ENCODE results near the gene AARS1.
"Not testable (repeated sequence)": the region's sequence is repeated elsewhere in the genome, so short reads cannot be mapped to it uniquely, and the experiment has no call there.

Gene AARS1

GRCh38 chr16:70250748-70251628, 38.3 kb downstream of the AARS1 start:
- DNase-seq = peak in 9 of 10 donors; percentile 19 to 88 (median 31)
- intact Hi-C loops (cut with DNase I) = loop anchor here (10.0 kb wide), 1 partner anchor 136 kb away; the partner anchor contains the start of gene PDPR

- DNase-seq = not testable (repeated sequence)
- intact Hi-C loops (cut with DNase I) = loop anchor here (10.0 kb wide), 1 partner anchor 135 kb away; the partner anchor contains the start of gene PDPR
Observed at GRCh38 chr16:70249697-70250096, 39.6 kb downstream of the AARS1 start.

GRCh38 chr16:70238773-70239172, 50.5 kb downstream of the AARS1 start:
- intact Hi-C loops (cut with DNase I); DNase-seq: not testable (repeated sequence)

GRCh38 chr16:70231831-70232230, 57.5 kb downstream of the AARS1 start:
- DNase-seq; intact Hi-C loops (cut with DNase I): not testable (repeated sequence)

- DNase-seq; intact Hi-C loops (cut with DNase I): not testable (repeated sequence)
Observed at GRCh38 chr16:70226024-70226423, 63.3 kb downstream of the AARS1 start.

GRCh38 chr16:70225430-70225829, 63.9 kb downstream of the AARS1 start:
- intact Hi-C loops (cut with DNase I); DNase-seq: not testable (repeated sequence)

GRCh38 chr16:70224645-70225044, 64.7 kb downstream of the AARS1 start:
- DNase-seq; intact Hi-C loops (cut with DNase I): not testable (repeated sequence)

GRCh38 chr16:70223971-70224513, 65.3 kb downstream of the AARS1 start:
- DNase-seq; intact Hi-C loops (cut with DNase I): not testable (repeated sequence)

GRCh38 chr16:70223216-70223615, 66.1 kb downstream of the AARS1 start:
- DNase-seq; intact Hi-C loops (cut with DNase I): not testable (repeated sequence)

- DNase-seq; intact Hi-C loops (cut with DNase I): not testable (repeated sequence)
Observed at GRCh38 chr16:70222574-70222973, 66.7 kb downstream of the AARS1 start.

GRCh38 chr16:70218586-70218985, 70.7 kb downstream of the AARS1 start:
- DNase-seq; intact Hi-C loops (cut with DNase I): not testable (repeated sequence)

GRCh38 chr16:70206382-70206781, 82.9 kb downstream of the AARS1 start:
- DNase-seq; intact Hi-C loops (cut with DNase I): not testable (repeated sequence)

GRCh38 chr16:70204668-70205405, 84.5 kb downstream of the AARS1 start:
- DNase-seq = peak in 1 of 10 donors; percentile 85
- intact Hi-C loops (cut with DNase I) = not testable (repeated sequence)

GRCh38 chr16:70204010-70204409, 85.3 kb downstream of the AARS1 start:
- DNase-seq; intact Hi-C loops (cut with DNase I): not testable (repeated sequence)

- intact Hi-C loops (cut with DNase I); DNase-seq: not testable (repeated sequence)
Observed at GRCh38 chr16:70203508-70203907, 85.8 kb downstream of the AARS1 start.
